ENCODE data around the gene PDLIM5.
A peak's percentile ranks its signal among the peaks of the same experiment; 100 is the strongest.

The PDLIM5 gene

DNA sequence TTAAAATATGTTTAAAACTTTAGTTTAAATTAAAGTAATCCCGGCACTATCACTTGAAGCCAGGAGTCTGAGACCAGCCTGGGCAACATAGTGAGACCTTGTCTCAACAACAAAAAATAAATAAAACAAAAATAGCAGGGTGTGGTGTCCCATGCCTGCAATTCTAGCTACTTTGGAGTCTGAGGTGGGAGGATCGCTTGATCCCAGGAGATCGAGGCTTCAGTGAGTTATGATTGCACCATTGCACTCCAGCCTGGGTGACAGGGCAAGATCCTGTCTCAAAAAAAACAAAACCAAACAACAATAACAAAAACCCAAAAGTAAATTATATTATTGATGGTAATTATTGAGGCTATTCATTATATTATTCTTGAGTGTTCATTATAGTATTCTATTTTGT is 9.9 kb upstream of the PDLIM5 start:
- ChIA-PET CTCF (no interaction called here), POLR2A (no interaction called here)
- TF ChIP-seq, protein P1, sequence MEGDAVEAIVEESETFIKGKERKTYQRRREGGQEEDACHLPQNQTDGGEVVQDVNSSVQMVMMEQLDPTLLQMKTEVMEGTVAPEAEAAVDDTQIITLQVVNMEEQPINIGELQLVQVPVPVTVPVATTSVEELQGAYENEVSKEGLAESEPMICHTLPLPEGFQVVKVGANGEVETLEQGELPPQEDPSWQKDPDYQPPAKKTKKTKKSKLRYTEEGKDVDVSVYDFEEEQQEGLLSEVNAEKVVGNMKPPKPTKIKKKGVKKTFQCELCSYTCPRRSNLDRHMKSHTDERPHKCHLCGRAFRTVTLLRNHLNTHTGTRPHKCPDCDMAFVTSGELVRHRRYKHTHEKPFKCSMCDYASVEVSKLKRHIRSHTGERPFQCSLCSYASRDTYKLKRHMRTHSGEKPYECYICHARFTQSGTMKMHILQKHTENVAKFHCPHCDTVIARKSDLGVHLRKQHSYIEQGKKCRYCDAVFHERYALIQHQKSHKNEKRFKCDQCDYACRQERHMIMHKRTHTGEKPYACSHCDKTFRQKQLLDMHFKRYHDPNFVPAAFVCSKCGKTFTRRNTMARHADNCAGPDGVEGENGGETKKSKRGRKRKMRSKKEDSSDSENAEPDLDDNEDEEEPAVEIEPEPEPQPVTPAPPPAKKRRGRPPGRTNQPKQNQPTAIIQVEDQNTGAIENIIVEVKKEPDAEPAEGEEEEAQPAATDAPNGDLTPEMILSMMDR (IDR thresholded peaks at IDR 0.05; ENCODE audit: insufficient read depth, low read length, missing control alignments): no peak
- DNase-seq (ENCODE audit: low read depth, low spot score): no peak
- H3K4me3 ChIP-seq (ENCODE audit: low read depth, low read length): no peak overlapping the region

DNA sequence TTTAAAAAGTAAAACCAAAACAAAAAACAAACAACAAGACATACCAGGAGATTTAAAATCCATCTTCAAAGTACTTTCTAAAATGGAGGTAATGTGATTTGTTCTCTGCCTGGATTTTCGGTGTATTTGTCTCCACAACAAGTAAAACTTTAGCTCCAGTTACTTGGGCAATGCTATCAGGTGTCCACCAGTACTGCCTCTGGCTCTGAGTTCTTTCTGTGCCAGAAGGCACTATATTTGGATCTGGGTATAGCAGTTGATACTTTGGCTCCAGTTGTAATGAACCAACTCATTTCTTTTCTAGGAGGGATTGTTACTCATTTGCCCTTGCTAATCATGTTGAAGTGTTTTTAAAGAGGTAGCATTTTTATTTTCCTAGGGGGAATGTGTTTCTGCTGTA is 9.5 kb upstream of the PDLIM5 start:
- DNase-seq (ENCODE audit: low read depth, low spot score): no peak
- TF ChIP-seq, protein P1 (IDR thresholded peaks at IDR 0.05; ENCODE audit: insufficient read depth, low read length, missing control alignments): no peak
- no peak overlapping the region for H3K4me3 ChIP-seq (ENCODE audit: low read depth, low read length)
- POLR2A ChIA-PET: no interaction called here
- CTCF ChIA-PET: no interaction called here

DNA sequence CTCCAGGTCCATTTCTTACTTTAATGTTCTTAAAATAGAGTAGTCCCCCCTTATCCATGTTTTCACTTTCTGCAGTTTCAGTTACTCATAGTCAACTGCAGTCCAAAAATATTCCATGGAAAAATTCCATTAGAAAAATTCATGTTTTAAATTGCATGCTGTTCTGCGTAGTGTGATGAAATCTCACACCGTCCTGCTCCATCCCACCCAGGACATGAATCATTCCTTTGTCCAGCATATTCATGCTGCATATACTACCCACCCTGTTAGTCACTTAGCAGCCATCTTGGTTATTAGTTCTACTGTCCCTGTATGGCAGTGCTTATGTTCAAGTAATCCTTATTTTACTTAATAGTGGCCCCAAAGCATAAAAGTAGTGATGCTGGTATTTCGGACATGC is 5.4 kb upstream of the PDLIM5 start:
- DNase-seq (ENCODE audit: low read depth, low spot score): peak; percentile 84
- TF ChIP-seq, protein P1 (IDR thresholded peaks at IDR 0.05; ENCODE audit: insufficient read depth, low read length, missing control alignments): no peak
- POLR2A ChIA-PET: no interaction called here
- H3K4me3 ChIP-seq (ENCODE audit: low read depth, low read length): no peak overlapping the region
- CTCF ChIA-PET: no interaction called here

DNA sequence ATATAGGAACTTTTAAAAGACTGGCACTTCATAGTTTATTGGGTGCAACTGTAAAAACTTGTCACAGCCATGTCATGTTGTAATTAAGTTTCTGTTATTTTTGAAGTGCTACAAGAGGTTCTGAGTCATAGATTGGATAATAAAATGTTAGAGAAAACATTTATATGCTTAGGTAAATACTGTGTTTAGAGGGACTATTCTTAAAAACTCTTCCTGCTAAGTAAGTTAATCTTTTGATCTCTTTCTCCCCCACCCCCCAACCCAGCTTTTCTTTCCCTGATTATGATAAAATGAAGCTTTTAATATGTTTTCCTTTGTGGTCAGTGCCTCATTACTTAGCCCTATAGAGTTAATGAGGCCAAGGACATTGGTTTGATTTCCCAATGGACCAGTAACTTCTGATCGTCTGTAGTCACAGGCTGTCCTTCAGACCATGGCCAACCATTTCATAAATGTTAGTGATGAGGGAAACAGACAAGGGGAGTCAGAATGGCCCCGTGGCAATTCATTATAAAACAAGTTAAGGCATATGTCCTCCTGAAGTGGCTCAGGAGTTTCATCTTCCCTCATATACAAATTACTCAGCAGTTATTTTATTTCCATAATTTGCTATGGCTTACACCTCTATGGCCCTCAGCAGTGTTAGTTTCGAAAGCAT is 3.9 kb upstream of the PDLIM5 start:
- no peak for DNase-seq (ENCODE audit: low read depth, low spot score)
- TF ChIP-seq, protein P1 (IDR thresholded peaks at IDR 0.05; ENCODE audit: insufficient read depth, low read length, missing control alignments): no peak
- CTCF ChIA-PET: no interaction called here

DNA sequence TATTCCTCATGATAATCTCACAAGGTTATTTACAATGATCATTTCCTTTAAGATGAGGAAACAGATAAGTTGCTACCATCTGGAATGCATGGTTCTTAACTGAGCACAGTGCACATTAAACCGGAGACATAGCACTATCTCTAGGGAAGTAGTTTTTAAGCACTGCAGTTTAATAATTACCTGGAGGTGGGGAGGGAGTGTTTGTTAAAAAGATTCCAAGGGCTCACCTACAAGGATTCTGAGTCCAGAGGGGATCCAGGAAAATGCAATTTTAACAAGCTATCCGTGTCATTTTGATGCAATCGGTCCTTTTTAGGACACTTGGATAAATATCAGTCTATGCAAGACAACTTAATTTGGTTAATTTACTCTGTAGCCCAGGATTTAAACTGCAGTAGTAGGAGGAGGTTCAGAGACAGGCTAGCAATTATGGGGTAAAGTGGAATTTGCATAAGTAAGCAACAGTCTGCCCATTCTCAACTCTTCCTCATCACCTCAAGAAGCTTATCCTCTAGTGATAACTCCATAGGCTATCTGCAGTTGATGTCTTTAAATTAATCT is 2.8 kb upstream of the PDLIM5 start:
- ChIA-PET POLR2A (no interaction called here), CTCF (interaction anchor here (0.8 kb wide), 1 partner anchor 42 kb away, joined by 5 read pairs; no protein-coding TSS in a partner anchor)
- TF ChIP-seq, protein P1 (IDR thresholded peaks at IDR 0.05; ENCODE audit: insufficient read depth, low read length, missing control alignments): no peak
- DNase-seq (ENCODE audit: low read depth, low spot score): no peak
- H3K4me3 ChIP-seq (ENCODE audit: low read depth, low read length): no peak overlapping the region

More for the DNA sequence above, 3.9 kb upstream of the PDLIM5 start:
- H3K4me3 ChIP-seq (ENCODE audit: low read depth, low read length): no peak overlapping the region
- POLR2A ChIA-PET: no interaction called here

DNA sequence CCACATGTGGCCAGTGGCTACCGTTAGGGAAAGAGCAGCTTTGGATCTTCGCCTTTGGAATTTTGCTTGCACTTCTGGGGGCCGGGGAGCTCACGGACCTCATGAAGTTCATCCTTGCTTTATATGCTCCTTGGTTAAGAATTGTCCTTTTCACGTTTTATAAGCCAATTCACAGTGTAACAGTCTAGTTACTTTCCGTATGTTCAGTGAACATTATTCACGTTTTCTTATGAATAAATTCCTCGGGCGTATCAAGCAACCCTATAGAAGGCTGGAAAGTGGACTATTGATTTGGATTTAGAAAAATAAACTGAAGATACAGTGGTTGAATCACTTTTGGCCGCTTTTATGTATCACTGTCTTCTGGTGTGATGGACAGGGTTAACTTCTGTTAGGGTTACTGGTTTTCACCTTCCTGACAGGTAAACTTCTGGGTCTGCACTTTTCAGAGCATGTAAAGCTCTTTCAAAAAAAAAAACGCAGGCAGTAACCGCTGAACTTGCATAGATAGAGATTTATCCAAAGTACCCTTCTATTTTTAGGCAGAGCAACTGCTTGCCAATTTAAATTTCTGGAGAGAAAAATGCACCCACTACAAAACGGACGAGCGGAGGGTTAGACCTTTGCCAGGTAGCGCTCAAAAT is 569 bp upstream of the PDLIM5 start:
- POLR2A ChIA-PET: interaction anchor here (0.7 to 1.5 kb wide), 3 partner anchors 9 to 229 kb away, joined by 3 read pairs; no protein-coding TSS in a partner anchor
- CTCF ChIA-PET: interaction anchor here (0.6 to 1.0 kb wide), 2 partner anchors 30 to 147 kb away, joined by 3 read pairs; no protein-coding TSS in a partner anchor
- TF ChIP-seq, protein P1 (IDR thresholded peaks at IDR 0.05; ENCODE audit: insufficient read depth, low read length, missing control alignments): no peak
- no peak for DNase-seq (ENCODE audit: low read depth, low spot score)
- H3K4me3 ChIP-seq (ENCODE audit: low read depth, low read length): peak overlapping the region; percentile 88
